ENCODE measurements around the gene MCTP1.

- TF ChIP-seq CTCF (IDR thresholded peaks at IDR 0.05), result no peak
- no peak for TF ChIP-seq POLR2A (IDR thresholded peaks at IDR 0.05)
These were observed 383.5 kb downstream of the MCTP1 start for GRCh38 chr5:94901191-94901979.
